Cortex of kidney (tissue), 1 donor: ENCODE results near the gene MLYCD.

Experiments
- DNase-seq: peaks from one replicate; lab custom pipeline; 2025; lab: John Stamatoyannopoulos, UW

Gene MLYCD

DNA sequence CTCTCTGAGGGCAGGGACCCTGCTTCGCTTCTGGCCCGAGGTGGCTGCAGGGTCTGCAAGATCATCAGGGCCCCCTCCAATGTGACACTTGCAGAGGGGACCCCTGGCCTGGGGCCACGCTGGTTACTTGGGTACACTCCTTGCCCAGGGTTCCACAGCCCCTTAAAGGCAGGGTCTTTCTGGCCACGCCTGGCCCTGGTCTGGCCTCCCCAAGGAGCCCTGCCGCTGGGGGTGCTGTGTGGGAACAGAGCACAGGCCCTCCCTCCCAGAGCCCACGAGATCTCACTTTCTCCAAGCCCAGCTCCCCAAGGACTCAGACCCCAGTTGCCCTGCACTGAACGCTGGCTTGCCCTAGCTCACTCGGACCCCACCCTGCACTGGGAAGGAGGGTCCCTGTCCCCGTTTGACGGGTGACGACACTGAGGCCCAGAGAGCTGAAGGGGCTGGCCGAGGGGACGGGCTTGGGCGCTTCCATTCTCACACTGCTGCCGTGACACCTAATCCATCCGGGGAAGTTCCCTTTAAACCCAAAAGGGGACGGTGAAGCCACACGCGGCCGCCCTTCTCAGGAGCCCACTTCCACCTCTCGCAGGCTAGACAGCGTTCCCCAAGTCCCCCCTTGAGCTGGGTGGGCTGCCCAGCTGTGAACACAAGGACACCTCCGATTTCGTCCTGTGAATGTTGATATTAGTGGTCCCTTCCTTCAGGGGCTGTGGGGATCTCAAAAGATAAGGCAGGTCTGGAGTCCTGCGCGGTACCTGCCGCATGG is 27.2 kb downstream of the MLYCD start:
- DNase-seq = no peak

DNA sequence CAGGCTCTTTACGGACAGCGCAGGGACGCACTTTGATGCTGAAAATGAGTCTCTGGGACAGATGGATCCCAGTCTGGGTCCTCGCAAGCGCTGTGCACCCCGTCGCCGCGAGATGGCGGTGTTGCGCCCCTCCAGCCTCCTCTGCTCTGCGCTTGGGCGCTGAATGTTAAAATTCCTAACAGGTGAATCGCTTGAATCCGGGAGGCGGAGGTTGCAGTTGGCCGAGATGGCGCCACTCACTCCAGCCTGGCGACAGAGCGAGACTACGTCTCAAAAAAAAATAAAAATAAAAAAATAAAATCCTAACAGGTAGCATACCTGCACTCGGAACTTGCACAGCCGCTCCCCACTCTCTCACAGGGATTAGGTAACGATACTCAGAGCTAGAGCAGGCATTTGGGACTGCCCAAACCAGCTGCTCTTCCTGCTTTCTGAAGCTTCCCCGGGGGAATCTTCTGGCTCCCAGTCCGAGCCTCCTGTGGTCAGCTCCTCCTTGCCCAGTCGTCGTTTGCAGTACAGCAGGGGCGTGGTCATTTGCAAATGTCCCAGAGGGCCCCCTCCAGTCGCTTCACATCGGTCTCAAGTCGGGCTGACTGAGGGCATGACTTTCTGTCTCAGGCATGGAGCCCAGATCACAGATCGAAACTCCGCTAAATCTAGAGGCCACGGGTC is 27.9 kb downstream of the MLYCD start:
- no peak for DNase-seq

DNA sequence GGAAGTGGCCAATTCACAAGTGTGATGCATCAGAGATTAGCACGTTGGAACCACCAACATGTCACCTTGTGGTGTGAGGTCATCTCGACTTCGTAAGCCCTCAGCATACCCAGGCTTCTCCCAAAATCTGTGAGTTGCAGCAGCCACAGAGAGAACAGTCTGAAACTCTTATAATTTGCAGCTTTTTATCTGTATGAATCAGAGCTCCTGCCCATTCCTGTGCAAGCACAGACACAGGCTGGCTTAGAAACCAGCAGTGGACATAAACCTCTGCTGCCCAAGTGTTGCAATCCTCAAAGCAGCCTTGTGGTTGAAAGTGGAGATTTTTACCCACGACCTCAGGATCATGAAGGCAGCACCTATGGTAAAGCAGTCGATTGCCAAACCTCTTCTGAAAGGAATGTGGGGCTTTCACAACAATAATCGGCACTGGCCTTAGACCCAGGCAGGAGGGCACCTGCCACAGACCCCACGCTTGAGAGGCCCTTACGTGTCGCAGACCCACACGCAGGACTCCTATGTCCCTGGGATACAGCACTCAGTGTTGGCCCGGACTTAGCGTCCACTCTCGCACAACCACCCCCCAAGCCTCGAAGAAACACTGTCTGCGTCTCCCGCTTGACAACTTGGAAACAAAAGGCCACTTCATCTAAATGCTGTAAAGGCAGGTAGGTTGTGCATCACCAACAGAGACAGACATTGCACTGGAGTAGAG is 29.6 kb downstream of the MLYCD start:
- DNase-seq = no peak

DNA sequence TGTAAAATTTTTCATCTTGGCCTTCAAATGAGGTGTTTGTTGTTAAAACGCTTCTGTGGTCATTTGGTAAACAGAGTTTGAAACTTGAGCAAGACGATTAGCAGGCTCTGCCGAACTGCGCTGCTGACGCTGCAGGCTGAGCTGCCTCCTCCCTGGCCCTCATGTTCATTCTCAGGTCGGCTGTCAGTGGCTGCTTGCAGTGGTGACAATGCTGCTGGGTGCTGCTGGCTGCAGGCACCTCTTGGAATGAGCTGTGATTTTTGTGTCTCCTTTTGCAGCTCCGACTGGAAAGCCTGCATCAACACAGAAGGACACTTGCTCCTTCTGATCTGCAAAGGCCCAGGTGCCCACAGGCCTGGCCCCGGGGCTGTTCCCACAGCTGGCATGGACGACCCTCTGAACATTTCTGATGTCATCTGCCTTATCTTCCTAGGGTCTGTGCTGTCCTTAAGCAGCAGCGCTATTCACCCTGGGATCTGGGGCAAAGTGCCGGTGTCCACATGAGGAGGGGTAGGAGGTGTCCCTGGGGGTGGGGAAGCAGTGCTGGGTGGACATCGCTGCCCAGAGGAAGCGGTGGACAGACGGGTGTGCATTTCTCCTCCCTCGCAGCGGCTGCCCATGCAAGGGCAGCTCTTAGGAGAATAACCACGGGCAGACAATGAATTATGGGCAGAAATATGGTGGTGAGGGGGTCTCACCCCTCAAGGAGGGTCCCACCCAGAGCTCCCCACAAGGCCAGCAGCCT is 31.1 kb downstream of the MLYCD start:
- no peak for DNase-seq

DNA sequence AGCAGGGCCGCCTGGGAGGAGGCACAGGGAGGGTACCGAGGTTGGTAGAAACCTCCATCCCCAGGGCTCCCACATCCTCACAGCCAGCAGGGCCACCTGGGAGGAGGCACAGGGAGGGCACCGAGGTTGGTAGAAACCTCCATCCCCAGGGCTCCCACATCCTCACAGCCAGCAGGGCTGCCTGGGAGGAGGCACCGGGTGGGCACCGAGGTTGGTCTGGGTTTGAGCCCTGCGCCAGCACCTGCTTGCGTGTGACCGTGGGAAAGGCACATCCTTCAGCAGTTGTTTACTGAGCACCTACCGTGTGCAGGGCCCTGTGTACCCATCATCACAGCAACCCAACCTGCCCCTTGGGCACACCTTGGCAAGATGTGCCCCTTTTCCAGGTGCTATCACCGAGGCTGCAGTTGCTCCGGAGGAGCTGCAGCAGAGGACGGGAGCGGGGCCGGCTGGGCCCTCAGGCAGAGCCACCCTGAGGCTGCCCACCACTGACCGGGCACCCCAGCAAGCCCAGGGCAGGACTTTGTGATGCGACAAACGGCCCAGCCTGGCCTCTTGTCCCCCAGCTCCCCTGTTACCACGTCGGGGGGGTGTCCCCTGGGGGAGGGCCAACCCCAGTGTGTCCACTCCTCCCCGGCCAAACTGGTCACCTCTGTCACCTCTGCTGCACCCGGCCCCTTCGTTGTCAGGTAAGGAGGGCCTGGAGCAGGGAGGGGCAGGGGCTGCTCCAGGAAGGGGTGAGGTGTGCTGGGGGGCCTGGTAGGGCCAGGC is 32.0 kb downstream of the MLYCD start:
- DNase-seq = no peak

DNA sequence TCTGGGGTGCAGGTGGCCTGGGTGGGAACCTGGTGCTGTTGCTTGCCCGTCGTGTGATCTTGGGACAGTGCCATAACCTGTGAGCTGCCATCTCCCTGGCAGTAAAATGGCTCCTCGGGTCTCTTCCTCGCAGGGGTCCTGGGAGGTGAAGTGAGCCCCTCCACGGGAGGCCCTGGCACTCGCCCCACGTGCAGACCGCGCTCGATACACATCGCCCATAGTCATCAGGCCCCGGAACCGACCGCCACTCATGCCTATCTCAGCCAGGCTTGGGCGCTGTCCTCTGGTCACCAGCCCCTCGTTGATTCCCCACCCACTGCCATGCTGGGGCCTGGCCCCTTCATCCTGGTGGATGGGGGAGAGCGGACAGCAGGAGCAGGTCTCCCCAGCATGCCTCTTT is 32.6 kb downstream of the MLYCD start:
- DNase-seq = no peak

DNA sequence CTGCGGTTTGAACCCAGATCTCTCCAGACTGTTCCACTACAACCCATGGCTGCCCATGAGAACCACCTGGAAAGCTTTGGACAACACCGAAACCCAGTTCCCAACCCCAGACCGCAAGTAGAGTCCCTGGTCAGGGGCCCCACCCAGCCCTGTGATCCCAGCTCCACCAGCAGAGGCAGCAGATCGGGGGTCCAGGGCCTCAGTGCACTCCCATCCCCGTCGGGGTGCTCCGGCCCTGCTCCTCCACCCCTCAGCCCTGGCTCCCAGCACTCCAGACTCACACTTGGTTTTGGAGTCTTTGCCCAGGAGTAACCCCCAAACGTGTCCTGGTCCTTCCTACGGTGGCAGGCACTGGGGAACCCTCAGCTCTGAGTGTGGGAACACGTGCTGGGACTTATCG is 33.4 kb downstream of the MLYCD start:
- DNase-seq = no peak

DNA sequence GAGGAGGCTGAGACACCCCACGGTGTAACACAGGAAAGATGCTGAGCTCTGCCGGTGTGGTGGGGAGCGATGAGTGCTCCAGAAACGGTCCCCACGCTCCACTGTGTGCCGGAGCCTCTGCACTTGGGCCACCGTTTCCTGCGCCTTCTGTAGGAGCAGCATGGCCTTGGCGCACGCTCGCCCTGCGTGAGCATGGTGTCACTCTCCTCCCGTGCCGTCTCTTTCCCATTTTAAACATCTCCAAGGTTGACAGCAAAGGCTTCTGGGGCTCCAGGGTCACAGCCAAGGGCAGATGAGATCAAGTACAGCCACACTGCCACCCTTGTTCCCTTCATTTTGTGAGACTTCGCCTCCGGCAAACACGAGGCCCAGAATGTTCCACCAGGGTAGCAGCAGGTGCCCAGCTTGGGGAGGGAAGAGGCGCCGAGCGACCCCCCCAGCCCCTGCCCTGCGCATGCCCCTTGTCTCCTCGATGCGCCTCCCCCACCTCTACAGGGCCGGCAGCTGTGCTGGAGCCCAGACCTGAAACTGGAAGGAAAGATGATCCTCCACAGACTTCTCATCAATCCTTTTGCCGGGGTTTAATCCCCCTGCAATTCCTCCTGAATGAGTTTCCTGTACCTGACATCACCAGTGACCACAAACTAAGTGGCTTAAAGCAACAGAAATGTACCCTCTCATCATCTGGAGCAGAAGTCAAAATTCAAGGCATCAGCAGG is 34.2 kb downstream of the MLYCD start:
- DNase-seq = no peak

DNA sequence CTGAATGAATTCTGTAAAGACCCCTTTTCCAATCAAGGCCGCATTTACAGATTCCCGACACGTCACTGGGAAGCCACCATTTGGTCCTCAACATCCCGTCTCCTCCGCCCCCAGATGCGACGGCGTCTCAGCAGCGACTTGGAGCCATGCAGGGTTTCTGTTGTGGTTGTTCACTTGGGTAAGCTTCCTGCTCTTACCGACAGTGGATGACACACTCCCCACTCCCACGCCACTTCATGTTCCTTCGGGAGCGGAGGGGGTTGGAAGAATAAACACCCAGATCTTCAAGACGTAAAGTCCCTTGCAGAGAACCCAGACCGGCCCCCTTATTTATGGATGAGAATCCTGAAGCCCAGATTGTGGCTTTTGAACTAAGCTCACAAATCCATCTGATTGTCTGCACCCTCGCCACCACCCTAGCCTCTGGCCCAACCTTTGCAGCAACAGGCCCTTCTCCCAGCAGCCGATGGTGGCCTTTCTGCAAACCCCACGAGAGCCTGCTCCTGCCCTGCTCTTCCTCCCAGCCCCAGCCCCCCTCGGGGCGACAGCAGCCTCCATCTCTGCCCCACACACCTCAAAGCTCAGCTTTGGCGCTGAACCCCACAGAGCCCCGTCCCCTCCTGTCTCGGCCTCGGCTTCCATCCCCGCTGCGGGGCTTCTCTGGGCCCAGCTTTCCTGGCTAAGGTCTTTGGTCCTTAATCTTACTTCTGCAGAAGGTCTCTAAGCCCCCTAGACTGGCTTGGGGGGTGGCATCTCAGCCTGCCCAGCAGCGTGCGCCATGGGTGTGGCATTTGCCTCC is 35.2 kb downstream of the MLYCD start:
- DNase-seq = no peak

DNA sequence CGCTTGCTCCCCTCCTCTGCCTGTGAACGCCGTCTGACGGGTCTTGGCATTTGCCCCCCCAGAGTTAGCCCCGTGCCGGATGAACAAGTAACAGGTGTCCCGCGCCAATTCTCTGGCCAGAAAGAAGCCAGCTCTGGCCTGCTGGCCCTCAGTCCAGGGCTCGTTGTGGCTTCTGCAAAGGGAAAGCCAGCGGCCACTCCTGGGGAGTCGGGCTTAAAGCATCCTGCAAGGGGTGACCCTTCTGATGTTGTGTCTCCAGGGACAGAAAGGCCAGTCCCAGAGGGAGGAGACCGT is 35.7 kb downstream of the MLYCD start:
- no peak for DNase-seq

DNA sequence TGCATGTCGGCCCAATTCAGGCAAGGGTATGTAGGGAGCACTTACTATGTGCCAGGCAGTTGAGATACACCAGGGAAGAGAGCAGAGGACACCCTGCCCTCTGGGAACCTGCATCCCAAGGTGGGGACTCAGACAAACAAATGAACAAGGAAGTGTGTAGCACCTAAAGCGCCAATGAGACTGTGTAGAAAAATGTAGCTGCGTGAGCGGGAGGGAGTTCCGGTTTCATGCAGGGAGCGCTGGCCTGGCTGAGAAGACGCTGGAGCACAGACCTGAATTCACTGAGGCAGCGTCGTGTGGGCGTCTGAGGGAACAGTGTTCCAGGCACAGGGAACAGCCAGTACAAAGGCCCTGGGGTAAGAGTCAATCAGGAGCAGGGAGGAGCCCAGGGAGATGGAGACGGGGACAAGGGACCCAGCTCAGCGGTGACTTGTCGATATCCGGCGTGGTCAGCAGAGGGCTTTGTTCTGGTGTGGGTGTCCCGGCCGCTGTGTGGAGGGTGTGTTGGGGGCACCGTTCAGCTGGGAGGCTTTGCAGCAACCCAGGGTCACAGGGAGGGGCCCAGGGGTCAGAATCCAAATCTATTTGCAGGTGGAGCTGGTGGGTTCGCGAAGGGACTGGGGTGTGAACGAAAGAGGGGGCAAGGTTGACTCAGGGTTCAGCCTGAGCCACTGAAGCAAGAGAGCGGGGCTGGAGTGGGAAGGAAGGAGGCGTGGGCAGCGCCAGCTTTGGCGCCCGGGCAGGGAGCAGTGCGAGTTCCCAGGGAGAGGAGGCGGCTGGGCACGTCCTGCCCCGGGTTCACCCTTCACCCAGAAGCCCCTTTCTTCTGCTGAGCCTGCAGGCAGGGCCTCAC is 36.3 kb downstream of the MLYCD start:
- DNase-seq = no peak

DNA sequence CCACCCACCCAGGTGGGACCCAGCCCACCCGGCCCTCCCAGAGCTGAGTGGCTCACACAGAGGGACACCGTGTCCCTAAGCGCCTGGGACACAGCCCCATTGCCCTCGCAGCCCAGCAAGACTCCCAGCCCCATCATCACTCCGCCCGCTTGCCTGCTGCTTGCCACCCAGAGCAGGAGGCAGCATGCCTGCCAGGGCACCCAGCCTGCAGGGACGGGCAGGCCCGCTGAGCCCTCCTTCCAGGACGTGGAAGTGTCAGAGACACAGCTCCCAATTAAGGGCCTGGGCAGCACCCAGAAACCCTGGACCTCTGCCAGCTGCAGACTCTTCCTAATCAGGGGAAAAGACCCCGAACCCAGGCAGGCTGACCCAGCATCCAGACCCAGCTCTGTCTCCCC is 36.9 kb downstream of the MLYCD start:
- no peak for DNase-seq

DNA sequence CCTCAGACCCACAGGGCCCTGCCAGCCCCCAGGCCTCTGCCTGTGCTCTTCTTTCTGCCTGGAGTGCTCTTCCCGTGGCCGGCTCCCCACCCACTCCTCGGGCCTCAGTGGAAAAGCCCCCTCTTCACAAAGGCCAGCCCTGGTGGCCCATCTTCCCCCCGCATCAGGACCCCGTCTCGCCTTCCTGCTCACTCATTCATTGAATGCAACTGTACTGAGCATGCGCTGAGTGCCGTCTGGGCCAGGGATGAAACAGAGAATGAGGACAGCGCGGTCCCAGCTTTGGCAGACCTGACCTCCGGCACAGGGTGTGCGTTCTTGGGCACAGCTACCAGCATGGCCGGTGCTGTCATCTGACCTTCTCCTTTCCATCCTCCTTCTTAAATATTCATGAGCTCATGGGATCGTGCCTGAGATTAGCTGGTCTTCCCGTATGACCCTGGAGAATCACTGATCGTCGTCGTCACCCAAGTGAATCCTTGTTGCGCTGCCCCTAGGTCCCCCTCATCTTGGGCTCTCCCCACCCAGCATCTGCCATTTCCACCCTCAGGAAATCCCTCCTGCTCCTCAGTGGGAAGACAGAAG is 37.8 kb downstream of the MLYCD start:
- DNase-seq = no peak

DNA sequence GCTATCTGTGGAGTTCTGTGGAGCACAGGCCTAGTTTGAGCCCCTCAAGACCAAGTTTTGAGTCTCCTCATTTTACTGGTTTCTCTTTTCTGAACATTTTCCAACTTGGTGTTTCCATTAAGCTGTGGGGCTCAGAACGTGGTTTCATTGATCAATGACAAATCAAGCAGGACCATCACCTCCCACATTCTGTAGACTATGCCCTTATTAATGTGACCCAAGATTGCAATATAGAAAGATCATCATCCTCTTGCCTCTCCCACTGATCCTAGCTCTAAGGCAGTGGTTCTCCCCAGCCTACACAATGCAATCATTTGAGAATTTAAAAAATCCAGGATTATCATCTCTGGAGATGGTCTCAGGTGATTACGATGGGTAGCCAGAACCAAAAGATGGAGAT is 38.4 kb downstream of the MLYCD start:
- DNase-seq = no peak

DNA sequence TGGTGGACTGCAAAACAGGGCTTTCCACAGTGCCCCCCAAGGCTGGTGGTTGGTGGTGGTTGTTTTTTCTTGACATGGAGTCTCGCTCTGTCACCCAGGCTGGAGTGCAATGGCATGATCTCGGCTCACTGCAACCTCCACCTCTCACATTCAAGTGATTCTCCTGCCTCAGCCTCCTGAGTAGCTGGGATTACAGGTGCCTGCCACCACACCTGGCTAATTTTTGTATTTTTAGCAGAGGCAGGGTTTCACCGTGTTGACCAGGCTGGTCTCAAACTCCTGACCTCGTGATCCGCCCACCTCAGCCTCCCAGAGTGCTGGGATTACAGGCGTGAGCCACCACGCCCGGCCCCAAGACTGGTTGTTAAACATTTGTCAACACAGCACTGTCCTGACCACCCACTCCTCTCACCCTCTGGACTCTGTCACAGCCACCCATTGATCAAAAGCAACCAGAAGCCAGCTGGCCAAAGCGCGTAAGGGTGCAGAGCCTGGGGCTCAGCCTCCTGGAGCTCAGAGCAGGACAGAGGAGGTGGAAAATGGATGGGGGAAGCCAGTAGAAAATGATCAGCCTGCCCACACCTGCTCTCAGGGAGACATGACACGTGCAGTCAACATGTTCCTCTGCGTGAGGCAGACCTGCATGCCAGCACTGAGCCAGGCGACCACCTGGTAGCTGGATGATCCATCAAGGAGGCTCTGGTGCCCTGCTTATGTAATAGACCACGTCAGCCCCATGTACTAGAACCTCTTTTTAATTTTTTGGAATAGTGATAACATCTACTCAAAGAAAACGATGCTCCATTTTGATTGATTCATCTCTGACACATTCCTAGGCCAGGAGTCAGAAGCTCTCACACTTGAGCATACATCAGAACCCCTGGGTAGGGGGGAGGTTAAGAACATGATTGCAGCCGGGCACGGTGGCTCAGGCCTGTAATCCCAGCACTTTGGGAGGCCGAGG is 39.3 kb downstream of the MLYCD start:
- no peak for DNase-seq

DNA sequence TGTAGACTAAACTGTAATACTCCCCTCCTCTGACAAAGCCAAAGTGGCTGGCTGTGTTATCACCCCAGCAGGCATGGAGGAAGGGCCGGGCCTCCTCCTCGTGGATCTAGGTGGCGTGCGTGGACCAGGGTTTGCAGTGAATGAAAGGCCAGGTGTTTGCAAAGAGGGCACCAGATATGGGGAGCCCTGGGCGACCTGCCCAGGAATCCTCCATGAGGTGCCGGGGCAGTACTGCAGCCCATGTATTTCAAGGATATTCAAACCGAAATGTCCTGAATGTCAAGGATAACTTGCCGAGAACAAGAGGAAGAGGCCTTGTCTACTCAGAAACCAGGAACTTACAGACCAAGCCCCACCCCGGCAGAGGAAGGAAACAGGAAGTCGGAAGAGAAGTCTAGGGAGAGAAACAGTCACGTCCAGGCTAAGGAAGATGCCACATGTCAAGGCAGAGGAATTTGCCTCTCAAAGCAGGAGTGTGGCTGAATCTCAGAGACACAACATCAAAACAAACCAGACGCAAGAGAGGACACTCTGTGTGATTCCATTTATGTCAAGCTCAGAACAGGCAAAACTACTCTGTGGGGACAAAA is 40.4 kb downstream of the MLYCD start:
- no peak for DNase-seq

DNA sequence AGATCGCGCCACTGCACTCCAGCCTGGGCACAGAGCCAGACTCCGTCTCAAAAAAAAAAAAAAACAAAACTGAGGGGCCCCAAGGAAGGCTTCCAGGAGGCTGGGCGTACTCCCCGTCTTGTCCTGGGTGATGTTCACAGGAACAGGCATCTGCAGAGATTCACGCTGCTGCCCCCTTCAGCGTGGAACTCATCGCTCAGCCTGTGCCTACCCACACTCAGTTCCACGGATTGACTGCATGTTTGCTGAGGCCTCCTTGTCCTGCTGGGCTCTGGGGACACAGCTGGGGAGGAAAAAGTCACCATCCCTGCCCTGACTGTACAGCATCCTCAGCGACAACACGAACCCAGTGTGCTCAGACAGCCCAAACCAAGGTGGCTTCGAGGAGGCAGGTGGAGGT is 41.2 kb downstream of the MLYCD start:
- DNase-seq = no peak
